NB4 (cell line): Measurements from ENCODE around the gene STX3.

Source experiments
- DNase-seq: peaks from one replicate; pipeline ENCODE4 v3.0.0; 2010; ENCODE audit warnings: low read depth
- H3K4me3 ChIP-seq: one replicate; pipeline ENCODE4 v1.5.1; 2011; ENCODE audit warnings: mild to moderate bottlenecking, low read depth, low read length, moderate library complexity
- CTCF ChIP-seq: IDR thresholded peaks from one replicate; pipeline ENCODE4 v1.5.1; 2012; ENCODE audit warnings: low read depth, low read length
- MYC ChIP-seq: IDR thresholded peaks from 2 replicates; pipeline ENCODE4 v1.6.1; 2011; ENCODE audit warnings: low read depth, low read length
- POLR2A ChIP-seq: IDR thresholded peaks from 2 replicates; pipeline ENCODE4 v1.6.1; 2011; ENCODE audit warnings: mild to moderate bottlenecking; ENCODE audit not compliant: insufficient read length; ENCODE audit errors: extremely low read depth
- TF ChIP-seq, protein P1 (sequence below): IDR thresholded peaks from 2 replicates; pipeline ENCODE4 v1.6.1; 2011; ENCODE audit warnings: low read depth, low read length

Gene STX3

DNA sequence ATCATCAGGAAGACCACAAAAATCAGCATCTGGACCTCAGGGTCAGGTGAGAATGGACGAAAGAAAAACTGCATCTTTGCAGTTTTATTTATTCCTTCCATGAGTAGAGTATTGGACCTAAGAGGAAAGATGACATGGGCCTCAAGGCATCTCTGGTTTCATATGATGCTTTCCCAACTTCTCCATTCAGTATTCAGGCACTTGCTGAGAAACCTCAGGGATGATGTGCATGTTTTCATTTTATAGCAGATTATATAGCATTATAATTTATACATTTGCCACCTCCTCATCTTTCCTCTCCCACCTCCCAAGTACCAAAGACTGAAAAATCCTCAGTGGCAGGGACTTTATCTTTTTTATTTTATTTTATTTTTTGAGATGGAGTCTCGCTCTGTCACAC, 41.4 kb upstream of the STX3 start, which contains the start of gene OR10V1:
TSS of gene OR10V1 (minus strand) at position 101 of the 400 bp plus-strand sequence. CDS start at position 101, 0 bp downstream.
- H3K4me3 ChIP-seq = no peak within 1 kb of the TSS
- no peak for DNase-seq
- TF ChIP-seq, protein P1, sequence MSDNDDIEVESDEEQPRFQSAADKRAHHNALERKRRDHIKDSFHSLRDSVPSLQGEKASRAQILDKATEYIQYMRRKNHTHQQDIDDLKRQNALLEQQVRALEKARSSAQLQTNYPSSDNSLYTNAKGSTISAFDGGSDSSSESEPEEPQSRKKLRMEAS = no peak

- TF ChIP-seq MYC (no peak), CTCF (no peak), POLR2A (no peak)
- TF ChIP-seq, protein P1 = no peak
- DNase-seq = no peak
- H3K4me3 ChIP-seq = no peak overlapping the region
These were observed 39.1 kb upstream of the STX3 start for GRCh38 chr11:59716051-59716450.

DNA sequence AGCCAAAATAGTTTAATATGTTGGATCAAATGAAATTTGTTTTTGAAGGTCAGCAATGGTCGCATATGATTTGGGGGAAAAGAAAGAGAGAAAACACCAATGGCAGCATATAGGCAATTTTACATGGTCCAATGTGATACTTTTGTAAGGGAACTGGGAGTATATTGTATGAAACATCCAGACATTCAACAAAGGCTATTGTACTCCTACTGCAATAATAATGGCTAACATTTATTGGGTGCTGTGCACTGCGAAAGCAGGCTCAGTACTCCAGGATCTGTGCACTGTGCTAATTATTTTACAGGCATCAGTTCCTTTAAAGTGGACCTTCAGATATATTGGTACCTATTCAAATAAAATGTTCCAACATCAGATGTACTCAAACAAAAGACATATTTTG, 35.6 kb upstream of the STX3 start:
- TF ChIP-seq MYC = no peak
- TF ChIP-seq POLR2A = no peak
- TF ChIP-seq CTCF = no peak
- TF ChIP-seq, protein P1 = no peak
- no peak overlapping the region for H3K4me3 ChIP-seq
- DNase-seq = no peak

GRCh38 chr11:59724066-59724465, 31.1 kb upstream of the STX3 start:
- no peak for DNase-seq
- TF ChIP-seq MYC = no peak
- H3K4me3 ChIP-seq = no peak overlapping the region

GRCh38 chr11:59727426-59727825, 27.8 kb upstream of the STX3 start:
- H3K4me3 ChIP-seq = no peak overlapping the region
- no peak for DNase-seq
- TF ChIP-seq, protein P1 = no peak

- no peak for DNase-seq
- no peak overlapping the region for H3K4me3 ChIP-seq
- no peak for TF ChIP-seq POLR2A
- no peak for TF ChIP-seq CTCF
- TF ChIP-seq MYC = no peak
- TF ChIP-seq, protein P1 = no peak
These were observed 27.0 kb upstream of the STX3 start for GRCh38 chr11:59728154-59728553.

GRCh38 chr11:59728913-59729312, 26.3 kb upstream of the STX3 start:
- peak; percentile 63 for DNase-seq
- TF ChIP-seq CTCF = no peak
- TF ChIP-seq, protein P1 = no peak
- no peak for TF ChIP-seq MYC
- no peak for TF ChIP-seq POLR2A
- H3K4me3 ChIP-seq = no peak overlapping the region
